IMR-90 (cell line): ENCODE measurements around the gene OBP2B. TPM values are rescaled to one million over a fixed set of nuclear protein-coding genes. Genes with fewer than 3 reads are reported as not detected.

Experiments
- ATAC-seq: fragments of 200-7000 bp; cut with Tn5 transposase; 2 replicates; pipeline ENCODE4 v1.9.1; 2020; ENCODE audit warnings: low read depth, mild to moderate bottlenecking, moderate library complexity
- BruUV-seq: library from RNA; stranded (reverse); fragments of 400-500 nt; replicated peaks from 2 replicates; lab custom pipeline; 2021; lab: Mats Ljungman, UMichigan
- CTCF ChIA-PET: fragments of 300-600 bp; formaldehyde crosslinking; extraction: SDS; loops from one replicate; lab custom pipeline; 2021; ENCODE audit warnings: antibody characterized with exemption; lab: Yijun Ruan, JAX
- POLR2A ChIA-PET: fragments of 300-600 bp; sonication (Branson Sonifier 250); formaldehyde crosslinking; loops from one replicate; lab custom pipeline; 2022; ENCODE audit warnings: antibody characterized with exemption; ENCODE audit not compliant: unreplicated experiment; lab: Charles Lee
- DNase-seq: peaks from one replicate; pipeline ENCODE4 v3.0.0; 2013
- H2AFZ ChIP-seq: replicated peaks from 2 replicates; pipeline ENCODE3; 2013; ENCODE audit warnings: low read length, mild to moderate bottlenecking; ENCODE audit not compliant: poor library complexity
- H2AK5ac ChIP-seq: 2 replicates; pipeline ENCODE4 v1.6.1; 2013; ENCODE audit warnings: low read depth, low read length, inconsistent platforms
- H2AK9ac ChIP-seq: replicated peaks from 2 replicates; pipeline ENCODE3; 2013; ENCODE audit warnings: mild to moderate bottlenecking, low read depth, low read length, moderate library complexity; ENCODE audit not compliant: poor library complexity
- H2BK120ac ChIP-seq: 2 replicates; pipeline ENCODE4 v1.6.1; 2013; ENCODE audit warnings: low read depth, low read length, inconsistent platforms
- H2BK15ac ChIP-seq: 3 replicates; pipeline ENCODE4 v1.6.1; 2013; ENCODE audit warnings: low read depth, low read length, inconsistent platforms
- H2BK20ac ChIP-seq: 2 replicates; pipeline ENCODE4 v1.6.1; 2013; ENCODE audit warnings: low read depth, mild to moderate bottlenecking, inconsistent platforms, low read length, moderate library complexity
- H2BK5ac ChIP-seq: 2 replicates; pipeline ENCODE4 v1.6.1; 2013; ENCODE audit warnings: mild to moderate bottlenecking, low read depth, low read length, inconsistent platforms; ENCODE audit not compliant: poor library complexity, severe bottlenecking
- H3K14ac ChIP-seq: replicated peaks from 2 replicates; pipeline ENCODE4 v1.6.1; 2013; ENCODE audit warnings: low read depth, low read length, inconsistent platforms
- H3K18ac ChIP-seq: 2 replicates; pipeline ENCODE4 v1.6.1; 2013; ENCODE audit warnings: low read depth, low read length, control low read depth
- H3K23ac ChIP-seq: 2 replicates; pipeline ENCODE4 v1.6.1; 2013; ENCODE audit warnings: low read depth, low read length, inconsistent platforms
- H3K27ac ChIP-seq: 2 replicates; pipeline ENCODE4 v1.5.1; 2013; ENCODE audit warnings: mild to moderate bottlenecking, control low read depth, low read length; ENCODE audit not compliant: insufficient read depth
- H3K27me3 ChIP-seq: 2 replicates; pipeline ENCODE4 v1.6.1; 2013; ENCODE audit warnings: low read length; ENCODE audit not compliant: control insufficient read depth, insufficient read depth
- H3K36me3 ChIP-seq: 2 replicates; pipeline ENCODE4 v1.6.1; 2013; ENCODE audit warnings: low read length, mixed read lengths; ENCODE audit not compliant: control insufficient read depth, insufficient read depth
- H3K4ac ChIP-seq: 2 replicates; pipeline ENCODE4 v1.6.1; 2013; ENCODE audit warnings: low read depth, low read length, inconsistent platforms
- H3K4me1 ChIP-seq: 2 replicates; pipeline ENCODE4 v1.6.1; 2013; ENCODE audit warnings: low read length, mixed read lengths; ENCODE audit not compliant: control insufficient read depth, insufficient read depth
- H3K4me2 ChIP-seq: 2 replicates; pipeline ENCODE4 v1.6.1; 2013; ENCODE audit warnings: low read depth, mild to moderate bottlenecking, control low read depth, low read length, moderate library complexity
- H3K4me3 ChIP-seq: 2 replicates; pipeline ENCODE4 v1.5.1; 2013; ENCODE audit warnings: low read depth, mild to moderate bottlenecking, control low read depth, low read length, moderate library complexity; ENCODE audit not compliant: insufficient read depth
- H3K56ac ChIP-seq: 2 replicates; pipeline ENCODE4 v1.6.1; 2013; ENCODE audit warnings: low read length, inconsistent platforms; ENCODE audit not compliant: insufficient read depth; ENCODE audit errors: extremely low read depth
- H3K79me1 ChIP-seq, 2 experiments: 2 replicates each; pipeline ENCODE4 v1.6.1; 2013; ENCODE audit warnings: low read length in 2 of 2, inconsistent platforms in 1 of 2, low read depth in 1 of 2
- H3K9ac ChIP-seq: 2 replicates; pipeline ENCODE4 v1.6.1; 2013; ENCODE audit warnings: low read depth, low read length, control low read depth
- H3K9me1 ChIP-seq: 2 replicates; pipeline ENCODE4 v1.6.1; 2013; ENCODE audit warnings: low read length, inconsistent platforms; ENCODE audit not compliant: insufficient read depth
- H3K9me3 ChIP-seq: 2 replicates; pipeline ENCODE4 v1.6.1; 2013; ENCODE audit warnings: low read length; ENCODE audit not compliant: control insufficient read depth, insufficient read depth
- H4K20me1 ChIP-seq: 2 replicates; pipeline ENCODE4 v1.6.1; 2013; ENCODE audit warnings: low read length, inconsistent platforms; ENCODE audit not compliant: insufficient read depth
- H4K5ac ChIP-seq: 2 replicates; pipeline ENCODE4 v1.6.1; 2013; ENCODE audit warnings: mild to moderate bottlenecking, low read depth, low read length, control low read depth
- H4K8ac ChIP-seq, 2 experiments: 2 replicates each; pipeline ENCODE4 v1.6.1; 2013; ENCODE audit warnings: low read depth in 2 of 2, low read length in 2 of 2, control low read depth in 1 of 2, inconsistent platforms in 1 of 2
- H4K91ac ChIP-seq: 2 replicates; pipeline ENCODE4 v1.6.1; 2013; ENCODE audit warnings: low read depth, low read length, inconsistent platforms; ENCODE audit not compliant: insufficient read depth
- ELK1 ChIP-seq: fragments of 150-350 bp; IDR thresholded peaks from 2 replicates; pipeline ENCODE4 v1.6.1; 2016; ENCODE audit warnings: low read depth, mild to moderate bottlenecking, low read length, moderate library complexity, borderline replicate concordance
- WGBS, 2 experiments: methylation state at CpG; one replicate each; pipeline versions ENCODE4 v1.1.5 to v1.1.7; 2013; ENCODE audit warnings: missing lambda C conversion rate in 2 of 2; ENCODE audit not compliant: insufficient read length in 1 of 2; ENCODE audit errors: extremely low coverage in 2 of 2; 5-methylcytosine and 5-hydroxymethylcytosine counted together
- dilution Hi-C: fragments of 300-500 bp; cut with HindIII; formaldehyde crosslinking; loops from one replicate; pipeline ENCODE4 v1.14.3; 2018; ENCODE audit warnings: low sequenced_read_pairs; ENCODE audit not compliant: unreplicated experiment
- in situ Hi-C: fragments of 300-500 bp; cut with MboI; formaldehyde crosslinking; loops from 3 replicates; pipeline ENCODE4 v1.14.3; 2019; ENCODE audit warnings: low sequenced_read_pairs, inconsistent platforms, mixed read lengths
- intact Hi-C: fragments of 100-400 bp; cut with micrococcal nuclease; formaldehyde crosslinking; loops from 2 replicates; pipeline ENCODE4 v1.10.0; 2022
- polyA plus RNA-seq, 3 experiments: library from polyadenylated mRNA; depleted of rRNA; stranded (reverse); fragments of >200 nt; gene quantifications; 2 replicates each; pipeline ENCODE4 v1.2.3, GENCODE V29; 2012; ENCODE audit warnings: low replicate concordance in 1 of 3
- total RNA-seq: library from RNA; depleted of rRNA; stranded (reverse); fragments of >200 nt; gene quantifications from 2 replicates; pipeline ENCODE4 v1.2.3, GENCODE V29; 2012

Gene OBP2B
- total and polyA plus RNA-seq, 2 of the 4 experiments (the other 2 are of a cell fraction) = not detected

GRCh38 chr9:133204335-133204992, 4.6 kb downstream of the OBP2B start:
- intact Hi-C loops = no loop called here
- Histone ChIP-seq H4K8ac (no peak overlapping the region), H3K4me2 (no peak overlapping the region), H2BK20ac (no peak overlapping the region), H3K4me1 (no peaks in the 10 kb centered on the region), H2AFZ (no peak overlapping the region), H3K9me3 (0 out of 2 replicates have a peak, but pooled peaks cover 1% of the 10 kb centered on the region), H3K4me3 (no peak overlapping the region), H3K56ac (no peak overlapping the region), H3K4ac (no peak overlapping the region), H3K23ac (no peak overlapping the region), H3K9me1 (no peaks in the 10 kb centered on the region), H2AK5ac (no peak overlapping the region), H3K79me1 (no peaks in the 10 kb centered on the region), H2BK5ac (no peak overlapping the region), H3K27me3 (peaks cover 34% of the 10 kb centered on the region), H3K18ac (no peak overlapping the region), H3K27ac (no peak overlapping the region), H2BK120ac (no peak overlapping the region), H2AK9ac (no peak overlapping the region), H2BK15ac (no peak overlapping the region), H4K20me1 (no peaks in the 10 kb centered on the region), H4K91ac (no peak overlapping the region), H4K5ac (no peak overlapping the region), H3K9ac (no peak overlapping the region), H3K36me3 (no peaks in the 10 kb centered on the region), H3K14ac (no peak overlapping the region)
- dilution Hi-C loops = no loop called here
- ATAC-seq = no peak
- BruUV-seq = no TSS peak
- no peak for DNase-seq
- CTCF ChIA-PET = interaction anchor here (0.6 kb wide), 1 partner anchor 365 kb away, joined by 3 read pairs; no protein-coding TSS in a partner anchor
- no peak for TF ChIP-seq ELK1
- POLR2A ChIA-PET = no interaction called here
- WGBS, 2 experiments = 70% methylated on average over 2 of the region's 17 CpGs; no CpG with 5 or more reads in 1 of the 2 experiments
- in situ Hi-C loops = no loop called here
